Mammary epithelial cell (primary cell): ENCODE data around the gene COL3A1.

Experiments
- CTCF ChIP-seq, 2 donors: IDR thresholded peaks in 1 of 2; conservative IDR thresholded peaks in 1 of 2; 2 replicates each; pipeline ENCODE4 v1.5.1; 2011 to 2012; ENCODE audit warnings: inconsistent platforms in 2 of 2, low read length in 2 of 2, mild to moderate bottlenecking in 2 of 2, control low read depth in 1 of 2, low read depth in 1 of 2; ENCODE audit not compliant: insufficient read depth in 1 of 2; ENCODE audit errors: extremely low read depth in 1 of 2
- EZH2 ChIP-seq: IDR thresholded peaks from 2 replicates; pipeline ENCODE4 v1.6.1; 2012; ENCODE audit warnings: low read length, inconsistent platforms, borderline replicate concordance

- no peak for TF ChIP-seq CTCF (conservative IDR thresholded peaks at IDR 0.05 in 1 of 2, IDR thresholded peaks at IDR 0.05 in 1 of 2; ENCODE audit: extremely low read depth in 1 of 2, insufficient read depth in 1 of 2, low read depth in 1 of 2, low read length in 2 of 2)
- TF ChIP-seq EZH2, result no peak
Measured at GRCh38 chr2:189008555-189009262, 34.5 kb downstream of the COL3A1 start.
